Astrocyte (in vitro differentiated cells and primary cell): ENCODE results near the gene NUTF2. TPM values are rescaled to one million over a fixed set of nuclear protein-coding genes. Genes with fewer than 3 reads are reported as not detected.
A peak's percentile ranks its signal among the peaks of the same experiment; 100 is the strongest.

Experiments used
- DNase-seq: peaks from one replicate; pipeline ENCODE4 v3.0.0-alpha.2; 2010; ENCODE audit warnings: low read depth
- FAIRE-seq: peaks from 2 replicates; lab custom pipeline; 2011; peaks lifted over from hg19 to GRCh38; lab: Jason Lieb, UNC
- H2AFZ ChIP-seq: 2 replicates; pipeline ENCODE4 v1.6.0; 2012; ENCODE audit warnings: low read depth, low read length, inconsistent platforms
- H3K27ac ChIP-seq: 2 replicates; pipeline ENCODE4 v1.5.1; 2011; ENCODE audit warnings: low read depth, low read length, inconsistent platforms
- H3K27me3 ChIP-seq: 2 replicates; pipeline ENCODE4 v1.6.0; 2011; ENCODE audit warnings: low read length, inconsistent platforms; ENCODE audit not compliant: insufficient read depth
- H3K36me3 ChIP-seq: 2 replicates; pipeline ENCODE4 v1.5.1; 2011; ENCODE audit warnings: low read length, inconsistent platforms; ENCODE audit not compliant: insufficient read depth
- H3K4me1 ChIP-seq: 2 replicates; pipeline ENCODE4 v1.5.1; 2011; ENCODE audit warnings: low read length, inconsistent platforms; ENCODE audit not compliant: insufficient read depth
- H3K4me2 ChIP-seq: 2 replicates; pipeline ENCODE4 v1.6.0; 2012; ENCODE audit warnings: low read length, inconsistent platforms
- H3K4me3 ChIP-seq: 2 replicates; pipeline ENCODE4 v1.5.1; 2011; ENCODE audit warnings: low read depth, mild to moderate bottlenecking, low read length, inconsistent platforms; ENCODE audit not compliant: insufficient read depth
- H3K79me2 ChIP-seq: 2 replicates; pipeline ENCODE4 v1.6.0; 2012; ENCODE audit warnings: mild to moderate bottlenecking, low read length, inconsistent platforms; ENCODE audit not compliant: insufficient read depth
- H3K9ac ChIP-seq: 2 replicates; pipeline ENCODE4 v1.6.0; 2012; ENCODE audit warnings: mild to moderate bottlenecking, low read length, inconsistent platforms
- H3K9me3 ChIP-seq: 2 replicates; pipeline ENCODE4 v1.5.1; 2012; ENCODE audit warnings: low read depth, mild to moderate bottlenecking, low read length, inconsistent platforms; ENCODE audit not compliant: insufficient read depth
- H4K20me1 ChIP-seq: 2 replicates; pipeline ENCODE4 v1.6.0; 2012; ENCODE audit warnings: low read length, inconsistent platforms; ENCODE audit not compliant: insufficient read depth
- H3K27ac Mint-ChIP-seq: one replicate; pipeline ENCODE4 v1.8.0; 2021; ENCODE audit warnings: mild to moderate bottlenecking, mixed read lengths; ENCODE audit not compliant: unreplicated experiment
- H3K27me3 Mint-ChIP-seq: one replicate; pipeline ENCODE4 v1.8.0; 2021; ENCODE audit warnings: low read depth, mixed read lengths; ENCODE audit not compliant: unreplicated experiment
- H3K36me3 Mint-ChIP-seq: one replicate; pipeline ENCODE4 v1.8.0; 2021; ENCODE audit warnings: low read depth, mixed read lengths; ENCODE audit not compliant: unreplicated experiment
- H3K4me1 Mint-ChIP-seq: one replicate; pipeline ENCODE4 v1.8.0; 2021; ENCODE audit warnings: low read depth, mixed read lengths; ENCODE audit not compliant: unreplicated experiment
- H3K4me3 Mint-ChIP-seq: one replicate; pipeline ENCODE4 v1.8.0; 2021; ENCODE audit warnings: mild to moderate bottlenecking, moderate library complexity, mixed read lengths; ENCODE audit not compliant: unreplicated experiment
- H3K9me3 Mint-ChIP-seq: one replicate; pipeline ENCODE4 v1.8.0; 2021; ENCODE audit warnings: mild to moderate bottlenecking, mixed read lengths; ENCODE audit not compliant: unreplicated experiment
- CTCF ChIP-seq: IDR thresholded peaks from 2 replicates; pipeline ENCODE4 v1.5.1; 2011; ENCODE audit warnings: low read depth, mild to moderate bottlenecking, inconsistent platforms, low read length, moderate library complexity; ENCODE audit not compliant: insufficient read depth
- EZH2 ChIP-seq: IDR thresholded peaks from 2 replicates; pipeline ENCODE4 v1.6.1; 2012; ENCODE audit warnings: mild to moderate bottlenecking, low read length, inconsistent platforms; ENCODE audit not compliant: insufficient read depth
- total RNA-seq: library from RNA; stranded (reverse); gene quantifications from 2 replicates; pipeline ENCODE4 v1.2.1, GENCODE V29; 2021

NUTF2 gene
- total RNA-seq, 1 donor from 2014 or later, result 224 TPM

GRCh38 chr16:67841198-67841815 is 5.4 kb upstream of the NUTF2 start:
- H3K9me3 ChIP-seq, result no peaks in the 10 kb centered on the region
- Mint-ChIP-seq H3K4me3 (peak overlapping the region; percentile 84), H3K4me1 (peaks cover 25% of the 10 kb centered on the region), H3K27me3 (no peaks in the 10 kb centered on the region), H3K9me3 (no peaks in the 10 kb centered on the region), H3K36me3 (peaks cover 2% of the 10 kb centered on the region), H3K27ac (peak overlapping the region; percentile 88)
- DNase-seq (no peak), FAIRE-seq (no peak)
- TF ChIP-seq CTCF, result no peak
- peak overlapping the region; percentile 98 for H3K27ac ChIP-seq
- H3K4me3 ChIP-seq, result peak overlapping the region; percentile 89
- H3K79me2 ChIP-seq, result peaks cover 39% of the 10 kb centered on the region
- peaks cover 16% of the 10 kb centered on the region for H4K20me1 ChIP-seq
- H3K27me3 ChIP-seq, result no peaks in the 10 kb centered on the region
- H2AFZ ChIP-seq, result peak overlapping the region; percentile 96
- no peaks in the 10 kb centered on the region for H3K36me3 ChIP-seq
- peaks cover 37% of the 10 kb centered on the region for H3K4me1 ChIP-seq
- H3K4me2 ChIP-seq, result peak overlapping the region; percentile 91
- peak overlapping the region; percentile 92 for H3K9ac ChIP-seq

- Histone ChIP-seq H3K4me1 (peaks cover 38% of the 10 kb centered on the region), H2AFZ (peak within 1 kb of the TSS; percentile 96), H3K79me2 (peaks cover 45% of the 10 kb centered on the region), H3K27me3 (no peaks in the 10 kb centered on the region), H3K9ac (peak within 1 kb of the TSS; percentile 92), H3K27ac (peak within 1 kb of the TSS; percentile 98), H3K36me3 (no peaks in the 10 kb centered on the region), H3K4me3 (peak within 1 kb of the TSS; percentile 89), H3K4me2 (peak within 1 kb of the TSS; percentile 91), H4K20me1 (peaks cover 16% of the 10 kb centered on the region), H3K9me3 (no peaks in the 10 kb centered on the region)
- Mint-ChIP-seq H3K4me3 (peak within 1 kb of the TSS; percentile 88), H3K27ac (peak within 1 kb of the TSS; percentile 88), H3K9me3 (no peaks in the 10 kb centered on the region), H3K27me3 (no peaks in the 10 kb centered on the region), H3K4me1 (peaks cover 25% of the 10 kb centered on the region), H3K36me3 (peaks cover 2% of the 10 kb centered on the region)
- FAIRE-seq (no peak), DNase-seq (peak; percentile 79)
- TF ChIP-seq CTCF (peak; percentile 83), EZH2 (no peak)
These were observed 4.8 kb upstream of the NUTF2 start, which contains the start of gene THAP11 for GRCh38 chr16:67841816-67842508. Gene THAP11 (plus strand): TSS chr16:67842320. CDS start chr16:67842555, 235 bp downstream.
